ENCODE results near the gene CEP135. TPM values are rescaled to one million over a fixed set of nuclear protein-coding genes. Genes with fewer than 3 reads are reported as not detected.

The CEP135 gene
- total RNA-seq, 1 experiment from 2014 or later = 13.9 TPM

DNA sequence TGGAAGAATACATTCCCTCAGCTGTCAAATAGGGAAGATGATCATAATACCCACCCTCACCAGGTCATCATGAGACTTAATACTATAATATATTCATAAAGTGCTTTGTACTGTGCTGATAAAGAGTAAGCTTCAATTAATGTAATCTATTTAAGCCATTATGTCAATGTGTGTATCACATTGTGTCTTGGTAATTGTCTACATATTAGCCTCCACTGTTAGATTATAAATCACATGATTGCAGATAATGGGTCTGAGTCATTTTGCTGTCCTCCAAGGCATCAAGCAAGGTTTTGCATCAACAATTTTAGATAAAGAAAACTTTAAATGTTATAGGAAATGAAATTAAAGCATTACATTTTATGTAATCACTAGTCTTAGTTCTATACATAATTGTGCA, 45.2 kb upstream of the CEP135 start:
- no peaks in the 10 kb centered on the region for H4K20me1 ChIP-seq (ENCODE audit: control insufficient read depth, insufficient read depth, insufficient read length)
- H2BK15ac ChIP-seq (ENCODE audit: low read depth, low read length) = no peak overlapping the region
- no peaks in the 10 kb centered on the region for H3K79me1 ChIP-seq (ENCODE audit: insufficient read depth, low read depth, low read length, poor library complexity, severe bottlenecking)
- no peak overlapping the region for H4K5ac ChIP-seq (ENCODE audit: insufficient read length, low read depth, low read length)
- H3K23ac ChIP-seq (ENCODE audit: insufficient read length, low read depth, low read length) = no peak overlapping the region
- H4K91ac ChIP-seq (ENCODE audit: insufficient read length, low read depth, low read length) = no peak overlapping the region
- no peak overlapping the region for H3K56ac ChIP-seq (ENCODE audit: insufficient read length, low read depth, low read length)
- no peak overlapping the region for H2BK5ac ChIP-seq (ENCODE audit: insufficient read length, low read length)
- H3K9ac ChIP-seq (ENCODE audit: extremely low read depth, insufficient read length, low read length) = no peak overlapping the region
- H3K4me1 ChIP-seq (ENCODE audit: insufficient read depth, low read length) = no peaks in the 10 kb centered on the region
- H3K14ac ChIP-seq (ENCODE audit: insufficient read depth, low read length) = no peak overlapping the region
- H3K36me3 Mint-ChIP-seq (ENCODE audit: insufficient read depth in 1 of 3, low read depth in 3 of 3) = peaks cover 0 to 15% (median 9%) of the 10 kb centered on the region in 3 experiments; a peak in 4 of 7 replicates
- H3K27me3 ChIP-seq (ENCODE audit: insufficient read depth, low read length) = no peaks in the 10 kb centered on the region
- no peaks in the 10 kb centered on the region for H3K4me1 Mint-ChIP-seq
- no peak overlapping the region for H3K27ac Mint-ChIP-seq
- H2BK12ac ChIP-seq (ENCODE audit: insufficient read length, low read depth, low read length) = no peak overlapping the region
- TF ChIP-seq CTCF (conservative IDR thresholded peaks at IDR 0.05) = no peak
- no peaks in the 10 kb centered on the region for H3K79me2 ChIP-seq (ENCODE audit: insufficient read depth, low read length)
- no peaks in the 10 kb centered on the region for H3K23me2 ChIP-seq (ENCODE audit: insufficient read length, low read depth, low read length, poor library complexity, severe bottlenecking)
- no peaks in the 10 kb centered on the region for H3K27me3 Mint-ChIP-seq (ENCODE audit: low read depth)
- no peak for DNase-seq
- H3T11ph ChIP-seq (ENCODE audit: low read length) = no peak overlapping the region
- H3K4me3 Mint-ChIP-seq = no peak overlapping the region
- H4K8ac ChIP-seq (replicated peaks; ENCODE audit: insufficient read length, low read depth, low read length) = no peak overlapping the region
- H2BK20ac ChIP-seq (ENCODE audit: low read depth, low read length, poor library complexity, severe bottlenecking) = no peak overlapping the region
- H3K4ac ChIP-seq (ENCODE audit: low read depth, low read length) = no peak overlapping the region
- H3K4me2 ChIP-seq (ENCODE audit: insufficient read depth, insufficient read length, low read length) = no peak overlapping the region
- no peaks in the 10 kb centered on the region for H3K9me3 ChIP-seq (ENCODE audit: control insufficient read depth, low read depth, low read length)
- no peak overlapping the region for H2BK120ac ChIP-seq (ENCODE audit: low read depth, low read length, poor library complexity, severe bottlenecking)
- no peak overlapping the region for H2AK5ac ChIP-seq (ENCODE audit: insufficient read length, low read length)
- no peak overlapping the region for H3K27ac ChIP-seq (ENCODE audit: insufficient read length, low read depth, low read length)
- no peak overlapping the region for H3K18ac ChIP-seq (ENCODE audit: insufficient read length, low read depth, low read length)
- H2AFZ ChIP-seq (ENCODE audit: low read length) = no peak overlapping the region
- H3K9me3 Mint-ChIP-seq = no peaks in the 10 kb centered on the region

Data from H9 (cell line).